ENCODE measurements around the gene RUNX2.

GRCh38 chr6:45423824-45424450, 95.8 kb downstream of the RUNX2 start:
- no peak for TF ChIP-seq POLR2A (IDR thresholded peaks at IDR 0.05)
- TF ChIP-seq CTCF (IDR thresholded peaks at IDR 0.05), result no peak

Data from esophagus squamous epithelium (tissue), 4 donors.